Activated CD8-positive, alpha-beta memory T cell treated with anti-CD3 and anti-CD28 coated beads for 36 hours (primary cell): ENCODE data around the gene DPYSL4. TPM values are rescaled to one million over a fixed set of nuclear protein-coding genes. Genes with fewer than 3 reads are reported as not detected.

ENCODE experiments used
- CTCF ChIA-PET: fragments of 350-600 bp; sonication (Branson Sonifier 250); formaldehyde crosslinking; loops from one replicate; lab custom pipeline; 2021; ENCODE audit warnings: antibody characterized with exemption; lab: Charles Lee
- POLR2A ChIA-PET: fragments of 350-600 bp; sonication (Branson Sonifier 250); formaldehyde crosslinking; loops from one replicate; lab custom pipeline; 2021; ENCODE audit warnings: antibody characterized with exemption; lab: Charles Lee
- total RNA-seq, 2 experiments: library from RNA; stranded (reverse); gene quantifications; one replicate each; pipeline ENCODE4 v1.2.3, GENCODE V29; 2021

The DPYSL4 gene
- total RNA-seq, 2 experiments from 2014 or later = 10.1 to 10.2 TPM

DNA sequence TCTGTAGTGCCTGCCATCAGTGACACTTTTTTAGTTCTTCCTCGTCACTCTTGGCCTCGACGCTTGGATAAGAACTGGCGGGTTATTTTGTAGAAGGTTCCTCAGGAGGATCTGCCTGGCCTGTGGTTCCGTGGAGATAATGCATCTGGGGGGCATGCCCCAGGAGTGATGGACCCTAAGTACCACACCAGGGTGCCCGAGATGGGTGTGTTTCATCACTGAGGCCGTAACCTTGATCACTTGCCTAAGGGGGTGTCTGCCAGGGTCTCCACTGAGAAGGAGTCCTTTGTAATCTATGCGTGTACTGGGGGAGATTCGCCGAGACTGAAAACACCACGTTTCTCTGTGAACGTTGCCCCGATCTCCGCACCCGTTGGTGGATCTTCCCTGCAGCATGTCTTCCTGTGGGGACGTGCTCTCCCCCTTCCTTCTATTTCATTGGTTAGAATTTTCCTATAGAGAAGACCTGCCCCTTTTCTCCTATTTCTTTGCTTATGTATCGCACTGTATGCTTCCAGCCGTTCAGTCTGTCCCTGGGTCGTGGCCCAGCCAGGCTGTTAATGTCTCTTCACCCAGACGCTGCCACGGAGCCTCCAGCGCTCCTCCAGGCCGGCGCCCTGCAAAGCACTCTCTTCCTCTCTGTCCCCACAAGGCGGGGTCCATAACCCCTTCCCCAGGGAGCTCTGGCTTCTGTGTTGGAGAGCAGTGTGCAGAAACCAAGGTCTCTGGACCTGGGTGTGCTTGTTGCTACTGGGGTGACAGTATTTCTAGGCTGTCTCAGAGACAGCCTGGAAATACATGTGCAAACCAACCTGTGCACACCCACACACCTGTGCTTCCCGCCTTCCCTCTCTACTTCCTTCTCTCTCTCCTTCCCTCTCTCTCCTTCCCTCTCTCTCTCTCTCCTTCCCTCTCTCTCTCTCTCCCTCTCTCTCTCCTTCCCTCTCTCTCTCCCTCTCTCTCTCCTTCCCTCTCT lies 14.4 kb upstream of the DPYSL4 start:
- ChIA-PET CTCF (no interaction called here), POLR2A (no interaction called here)

DNA sequence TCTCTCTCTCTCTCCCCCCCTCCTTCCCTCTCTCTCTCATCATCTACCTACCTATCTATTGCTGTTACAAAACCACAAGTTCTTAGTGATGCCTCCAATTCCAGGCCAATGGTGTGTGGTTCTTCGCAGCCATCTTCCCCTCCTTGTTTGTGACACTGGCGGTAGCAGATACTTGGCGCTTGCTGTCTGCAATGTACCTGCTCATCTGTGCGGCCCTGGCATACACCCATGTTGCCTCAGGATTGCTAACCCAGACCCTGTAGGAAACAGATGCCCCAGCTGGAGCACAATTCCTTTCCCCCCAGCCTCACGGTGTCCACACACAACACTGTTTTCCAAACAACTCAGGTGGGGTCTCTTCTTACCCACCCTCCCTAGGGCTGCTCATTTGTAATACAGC lies 13.6 kb upstream of the DPYSL4 start:
- CTCF ChIA-PET = no interaction called here

DNA sequence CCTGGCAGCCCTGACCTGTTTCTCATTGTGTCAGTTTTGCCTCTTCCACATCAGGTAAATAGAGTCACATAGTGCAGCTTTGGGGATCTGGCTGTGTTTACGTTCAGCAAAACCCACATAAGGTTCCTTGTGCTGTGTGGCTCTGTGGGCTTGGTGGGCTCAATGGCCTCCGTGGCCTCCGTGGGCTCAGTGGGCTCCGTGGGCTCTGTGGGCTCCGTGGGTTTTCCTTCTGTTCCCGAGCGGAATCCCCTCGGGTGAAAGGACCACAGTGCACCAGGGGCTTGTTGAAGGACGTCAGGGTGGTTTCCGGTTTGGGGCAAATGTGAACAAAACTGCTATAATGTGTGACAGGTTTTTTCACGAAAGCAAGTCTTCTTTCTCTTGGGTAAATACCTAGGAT lies 12.5 kb upstream of the DPYSL4 start:
- POLR2A ChIA-PET = no interaction called here
- CTCF ChIA-PET = no interaction called here

More for the DNA sequence above, 13.6 kb upstream of the DPYSL4 start:
- POLR2A ChIA-PET = no interaction called here

DNA sequence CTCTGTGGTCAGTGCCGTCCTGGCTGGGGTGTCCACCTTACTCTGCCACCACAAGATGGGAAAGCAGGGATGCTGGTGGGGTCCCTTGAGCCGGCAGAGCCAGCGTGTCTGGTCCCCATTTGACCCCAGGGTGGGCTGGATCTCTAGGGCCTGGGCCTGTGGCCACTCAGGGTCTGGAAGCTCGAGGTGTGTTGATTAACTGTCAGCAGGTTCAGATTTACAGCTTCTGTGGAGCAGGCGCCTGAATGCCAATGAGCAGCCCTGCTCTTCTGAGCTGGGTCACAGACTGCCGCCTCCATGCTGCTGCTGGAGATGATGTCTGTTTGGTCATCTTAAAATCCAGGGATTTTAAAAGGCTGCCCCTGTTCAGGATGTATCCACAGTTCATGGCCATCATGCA lies 11.3 kb upstream of the DPYSL4 start:
- ChIA-PET CTCF (no interaction called here), POLR2A (no interaction called here)

DNA sequence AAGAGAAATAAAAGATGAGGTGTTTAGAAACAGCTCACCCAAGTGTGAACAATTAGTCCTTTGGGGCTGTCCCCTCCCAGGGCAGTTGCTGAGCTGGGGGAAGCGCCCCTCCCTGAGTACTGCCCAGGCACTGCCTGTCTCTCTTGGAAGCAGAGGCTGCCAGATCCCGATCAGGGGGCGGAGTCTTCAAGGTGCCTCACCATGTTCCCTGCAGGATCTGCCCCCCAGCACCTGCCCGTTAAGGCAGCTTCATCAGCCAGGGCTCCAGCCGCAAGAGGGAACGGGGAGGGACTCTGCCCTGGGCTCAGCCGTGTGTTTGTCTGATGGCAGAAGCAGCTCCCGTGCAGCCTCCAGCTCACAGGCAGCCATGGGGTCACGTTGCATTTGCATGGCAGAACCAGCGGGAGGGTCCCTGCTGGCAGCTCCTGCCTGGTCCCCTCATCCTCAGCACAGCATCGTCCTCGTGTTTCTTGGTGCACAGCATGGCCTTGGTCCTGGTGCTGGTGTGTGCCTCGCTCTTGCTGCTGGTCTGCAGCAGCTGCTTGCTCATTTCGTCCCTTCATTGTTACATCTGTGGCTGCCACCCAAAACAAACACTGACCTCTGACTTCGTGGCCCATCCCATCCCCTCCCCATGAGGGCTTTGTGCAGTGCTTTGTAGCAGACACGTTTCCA lies 10.7 kb upstream of the DPYSL4 start:
- POLR2A ChIA-PET = no interaction called here
- CTCF ChIA-PET = no interaction called here

DNA sequence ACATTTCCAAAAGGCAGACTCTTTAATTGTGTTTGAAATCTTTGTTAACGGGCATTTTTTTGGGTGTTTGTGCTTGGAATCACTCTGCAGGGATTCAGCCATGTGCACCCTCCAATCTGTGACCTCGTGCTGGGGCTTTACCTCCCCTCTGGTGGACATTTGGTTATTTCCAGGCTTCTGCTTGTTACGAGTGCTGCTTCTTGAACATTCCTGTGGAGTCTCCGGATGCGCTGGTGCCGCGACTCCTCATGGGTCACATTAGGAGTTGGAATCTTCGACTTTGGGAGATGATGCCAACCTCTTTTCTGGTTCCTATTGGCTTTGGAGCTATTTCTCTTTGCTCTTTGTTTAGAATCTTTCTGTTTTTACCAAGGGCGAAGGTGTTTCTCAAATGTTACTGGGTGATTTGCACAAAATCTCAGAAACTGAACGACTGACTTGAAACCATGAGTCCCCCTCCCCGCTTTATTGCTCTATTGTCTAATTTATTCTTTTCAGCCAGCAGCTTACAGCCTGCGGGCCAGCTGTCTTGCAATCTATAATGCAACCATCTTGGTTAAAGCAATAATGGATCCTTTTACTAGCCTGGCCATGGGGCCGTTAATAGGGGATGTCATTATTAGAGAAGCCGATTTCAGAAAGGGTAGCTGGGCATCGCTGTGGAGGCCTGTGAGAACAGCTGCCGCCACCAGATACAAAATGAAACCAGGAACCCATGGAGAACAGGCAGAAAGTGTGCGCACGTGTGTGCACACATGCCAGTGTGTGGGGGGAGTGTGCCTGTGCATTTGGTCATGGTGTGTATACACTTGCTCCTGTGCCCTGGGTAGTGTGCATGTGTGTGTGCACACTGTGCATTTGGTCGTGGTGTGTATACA lies 9.9 kb upstream of the DPYSL4 start:
- CTCF ChIA-PET = no interaction called here
- POLR2A ChIA-PET = no interaction called here

DNA sequence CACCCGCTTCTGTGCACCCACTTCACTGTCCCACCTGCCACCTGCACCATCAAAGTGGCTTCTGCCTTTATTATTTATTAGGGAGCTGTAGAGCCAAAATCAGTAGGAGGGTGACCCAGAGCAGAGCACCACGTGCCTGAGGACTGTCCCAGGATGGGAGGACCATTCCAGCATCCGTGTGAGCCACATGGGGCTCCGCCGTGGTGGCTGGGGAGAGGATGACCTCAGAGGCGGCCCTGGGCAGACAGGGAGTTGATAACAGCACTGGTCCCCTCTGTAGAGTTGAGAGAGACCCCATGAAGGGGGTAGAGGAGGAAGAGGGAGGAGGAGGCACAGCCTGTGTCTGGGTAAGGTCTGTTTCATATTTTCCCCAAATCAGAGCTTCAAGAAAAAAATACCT lies 8.7 kb upstream of the DPYSL4 start:
- CTCF ChIA-PET = no interaction called here
- POLR2A ChIA-PET = no interaction called here

DNA sequence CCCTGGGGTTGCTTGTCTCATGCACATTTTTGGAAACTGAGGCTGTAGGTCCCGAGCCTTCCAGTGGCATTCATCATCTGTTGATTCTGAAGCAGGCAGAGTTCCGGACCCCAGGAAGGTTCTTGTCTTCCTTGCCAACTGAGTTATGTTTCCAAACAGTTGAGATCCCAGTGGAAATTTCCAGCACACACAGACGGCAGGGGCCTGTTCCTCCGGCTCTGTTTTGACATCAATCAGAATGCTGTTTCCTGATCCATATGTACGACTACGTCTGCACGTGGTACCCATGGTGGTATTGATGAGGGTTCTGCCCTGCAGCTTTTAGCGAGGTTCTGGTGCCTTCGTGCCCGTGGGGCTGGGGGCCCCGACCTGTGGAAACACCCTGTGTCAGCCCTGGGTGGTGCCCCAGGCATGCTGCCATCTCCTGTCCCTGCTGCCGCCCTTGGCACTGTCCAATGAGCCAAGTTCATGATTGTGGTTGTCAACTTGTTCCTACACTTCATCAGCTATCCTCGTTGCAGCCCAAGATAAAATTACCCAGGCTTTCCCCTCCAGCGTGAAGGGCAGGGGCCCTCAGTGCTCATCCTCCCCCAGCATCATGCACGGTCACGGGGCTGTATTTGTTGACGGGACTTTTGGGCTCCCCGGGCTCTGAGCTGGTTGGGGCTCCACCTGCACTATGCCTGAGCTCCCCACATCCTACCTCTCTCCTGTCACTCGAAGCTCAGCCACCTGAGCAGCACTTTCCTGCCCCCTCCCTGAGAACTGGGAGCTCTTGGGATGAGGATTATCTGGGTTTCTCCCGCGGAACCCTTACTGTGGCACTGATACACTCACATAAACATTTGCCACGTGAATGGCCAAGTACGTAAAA lies 7.8 kb upstream of the DPYSL4 start:
- CTCF ChIA-PET = no interaction called here
- POLR2A ChIA-PET = no interaction called here

DNA sequence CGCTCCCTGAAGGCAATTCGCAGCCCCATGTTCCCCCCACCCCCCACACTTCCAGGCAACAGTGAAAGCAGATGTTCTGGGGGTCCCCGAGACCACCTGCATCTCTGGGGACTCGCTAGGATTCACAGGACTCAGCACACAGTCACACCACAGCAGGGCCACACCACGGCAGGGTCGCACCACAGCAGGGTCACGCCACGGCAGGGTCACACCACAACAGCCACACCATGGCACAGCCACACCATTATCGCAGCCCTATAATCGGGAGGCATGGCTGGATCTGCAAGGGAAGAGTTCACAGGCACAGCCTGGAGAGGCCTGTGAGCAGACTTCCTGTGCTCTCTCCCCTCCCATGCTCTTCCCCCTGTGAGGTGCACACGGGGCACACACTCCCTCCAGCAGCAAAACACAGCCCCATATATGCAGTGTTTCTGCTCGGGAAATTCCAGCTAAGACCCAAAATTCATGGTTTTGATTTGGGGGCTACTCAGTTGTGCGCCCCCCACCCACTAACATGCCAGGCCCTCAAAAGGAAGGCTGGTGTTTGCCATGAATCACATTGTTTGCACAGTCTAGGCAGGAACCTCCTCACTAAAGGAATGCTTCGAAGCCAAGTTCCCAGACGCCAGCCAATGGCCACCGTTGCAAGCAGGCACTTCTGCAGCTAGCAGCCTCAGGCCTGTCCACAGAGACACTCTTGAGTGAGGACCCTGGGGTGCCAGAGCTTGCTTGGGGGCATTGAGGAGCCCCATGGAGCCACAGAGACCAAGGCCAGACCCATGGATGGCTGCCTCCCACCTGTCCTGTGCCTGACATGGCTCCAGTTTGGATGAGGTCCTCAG lies 7.0 kb upstream of the DPYSL4 start:
- ChIA-PET POLR2A (no interaction called here), CTCF (no interaction called here)

DNA sequence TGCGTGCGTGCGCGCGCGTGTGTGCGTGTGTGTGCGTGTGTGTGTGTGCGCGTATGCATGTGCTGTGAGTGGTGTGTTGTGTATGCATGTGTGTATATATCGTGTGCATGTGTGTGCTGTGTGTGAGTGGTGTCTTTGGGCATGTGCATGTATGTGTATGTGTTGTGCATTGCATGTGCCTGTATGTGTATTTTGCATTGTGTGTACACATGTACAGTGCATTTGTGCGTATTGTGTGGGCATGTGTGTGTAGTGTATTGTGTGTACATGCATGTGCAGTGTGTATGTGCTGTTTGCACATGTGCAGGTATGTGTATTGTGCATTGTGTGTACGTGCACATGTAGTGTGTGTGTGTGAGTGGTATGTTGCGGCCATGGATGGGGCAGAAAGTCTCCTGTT lies 6.0 kb upstream of the DPYSL4 start:
- ChIA-PET CTCF (no interaction called here), POLR2A (no interaction called here)

DNA sequence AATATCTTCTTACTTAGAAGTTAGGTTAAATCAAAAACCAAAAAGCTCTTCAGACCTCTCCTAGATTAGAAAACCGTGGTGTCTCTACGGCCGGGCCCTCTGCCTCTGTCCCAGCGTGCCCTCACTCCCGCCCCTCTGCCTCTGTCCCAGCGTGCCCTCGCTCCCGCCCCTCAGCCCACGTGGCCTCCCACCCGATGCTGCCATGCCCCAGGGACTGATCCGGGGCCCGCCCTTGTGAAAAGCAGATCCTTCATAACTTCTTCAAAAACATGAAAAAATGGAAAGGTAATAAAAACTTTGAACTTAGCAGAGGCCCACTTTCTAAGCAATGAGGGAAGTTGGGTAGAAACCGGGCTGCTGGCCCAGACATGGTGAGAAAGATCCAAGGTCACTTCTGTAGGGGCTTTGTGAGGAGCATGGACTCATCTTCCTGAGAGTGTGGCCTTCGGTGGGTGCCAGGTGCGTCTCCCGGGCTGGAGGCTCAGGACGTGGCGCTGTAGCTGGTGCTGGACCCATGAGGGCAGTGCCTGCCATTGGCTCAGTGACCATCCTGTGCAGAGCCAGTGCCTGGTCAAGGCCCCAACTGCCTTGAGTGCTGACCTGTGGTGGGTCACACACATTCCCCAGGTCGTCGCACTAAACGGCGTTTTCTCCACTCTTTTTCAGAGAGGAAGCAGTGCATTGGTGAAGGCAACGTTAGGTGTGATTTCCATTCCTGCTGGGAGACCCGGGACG lies 4.9 kb upstream of the DPYSL4 start:
- ChIA-PET POLR2A (no interaction called here), CTCF (no interaction called here)

DNA sequence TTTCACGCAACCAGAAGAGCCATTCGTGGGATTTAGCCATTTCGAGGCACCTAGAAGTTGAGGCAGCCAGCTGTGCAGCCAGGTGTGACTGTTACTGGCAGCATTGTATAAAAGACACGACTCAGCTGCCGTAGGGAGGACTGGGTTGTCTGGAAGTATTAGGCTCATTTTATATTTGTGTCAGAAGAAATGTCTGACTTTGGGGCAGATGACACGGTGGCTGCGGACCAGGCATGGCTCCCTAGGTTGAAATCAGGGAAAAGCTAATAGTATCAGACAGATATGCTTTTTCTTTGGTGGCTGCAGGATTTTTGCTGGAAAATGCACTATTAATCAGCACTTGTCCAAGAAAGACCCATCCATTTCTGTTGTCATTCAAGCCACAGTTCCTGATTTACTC lies 4.2 kb upstream of the DPYSL4 start:
- CTCF ChIA-PET = no interaction called here

DNA sequence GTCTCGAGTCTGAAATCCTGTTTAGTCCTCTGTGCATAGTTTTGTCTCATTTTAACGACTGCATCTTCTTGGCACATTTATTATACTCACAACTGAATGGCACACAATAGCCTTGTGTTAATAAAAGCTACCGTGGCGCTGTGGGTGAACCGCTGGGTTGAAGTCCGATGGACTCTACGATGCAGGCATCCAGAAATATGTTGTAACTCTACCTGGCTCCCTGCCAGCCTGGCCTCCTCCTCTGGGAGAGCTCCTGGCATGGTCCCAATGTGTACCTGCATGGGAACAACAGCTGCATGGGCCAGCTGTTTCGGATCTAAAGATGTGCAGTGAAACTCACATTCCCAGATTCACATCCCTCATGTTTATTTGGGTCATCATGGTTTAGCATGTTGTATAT lies 3.7 kb upstream of the DPYSL4 start:
- POLR2A ChIA-PET = no interaction called here
- CTCF ChIA-PET = no interaction called here

More for the DNA sequence above, 4.2 kb upstream of the DPYSL4 start:
- POLR2A ChIA-PET = no interaction called here

DNA sequence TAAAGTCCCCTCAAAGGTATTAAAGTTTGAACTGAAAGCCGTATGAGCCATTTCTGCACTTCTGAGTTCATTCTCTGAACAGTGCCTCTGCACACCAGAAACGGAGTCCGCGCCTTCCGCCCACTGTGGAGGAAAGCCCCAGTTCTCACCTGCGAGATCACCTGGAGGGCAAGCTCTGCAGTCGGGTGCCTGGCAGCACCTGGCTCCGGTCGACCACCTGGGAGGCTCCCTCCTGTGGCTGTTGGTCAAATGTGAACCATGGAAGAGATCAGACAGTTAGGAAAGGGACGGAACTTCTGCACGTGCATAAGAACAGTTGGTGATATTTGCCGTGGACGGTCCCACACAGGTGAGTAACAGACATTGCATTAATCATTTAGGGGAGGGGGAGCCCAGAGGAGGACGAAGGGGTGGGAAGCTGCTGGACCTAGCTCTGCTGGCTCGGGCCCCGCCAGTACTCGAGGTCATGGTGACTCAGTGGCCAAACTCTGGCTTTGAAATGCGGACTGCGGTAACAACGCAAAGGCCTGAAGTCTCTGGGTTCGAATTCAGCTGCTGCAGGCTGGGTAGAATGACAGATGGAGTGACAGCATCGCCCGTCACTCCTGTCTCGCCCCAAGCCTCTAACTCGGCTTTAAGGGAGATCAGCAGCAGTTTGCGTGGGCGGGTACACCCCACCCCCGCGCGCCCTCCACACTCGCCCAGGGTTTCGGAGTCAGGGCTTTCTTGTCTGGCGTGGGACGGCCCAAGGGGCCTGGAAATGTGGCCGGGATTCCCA lies 1.7 kb upstream of the DPYSL4 start:
- ChIA-PET CTCF (no interaction called here), POLR2A (no interaction called here)

DNA sequence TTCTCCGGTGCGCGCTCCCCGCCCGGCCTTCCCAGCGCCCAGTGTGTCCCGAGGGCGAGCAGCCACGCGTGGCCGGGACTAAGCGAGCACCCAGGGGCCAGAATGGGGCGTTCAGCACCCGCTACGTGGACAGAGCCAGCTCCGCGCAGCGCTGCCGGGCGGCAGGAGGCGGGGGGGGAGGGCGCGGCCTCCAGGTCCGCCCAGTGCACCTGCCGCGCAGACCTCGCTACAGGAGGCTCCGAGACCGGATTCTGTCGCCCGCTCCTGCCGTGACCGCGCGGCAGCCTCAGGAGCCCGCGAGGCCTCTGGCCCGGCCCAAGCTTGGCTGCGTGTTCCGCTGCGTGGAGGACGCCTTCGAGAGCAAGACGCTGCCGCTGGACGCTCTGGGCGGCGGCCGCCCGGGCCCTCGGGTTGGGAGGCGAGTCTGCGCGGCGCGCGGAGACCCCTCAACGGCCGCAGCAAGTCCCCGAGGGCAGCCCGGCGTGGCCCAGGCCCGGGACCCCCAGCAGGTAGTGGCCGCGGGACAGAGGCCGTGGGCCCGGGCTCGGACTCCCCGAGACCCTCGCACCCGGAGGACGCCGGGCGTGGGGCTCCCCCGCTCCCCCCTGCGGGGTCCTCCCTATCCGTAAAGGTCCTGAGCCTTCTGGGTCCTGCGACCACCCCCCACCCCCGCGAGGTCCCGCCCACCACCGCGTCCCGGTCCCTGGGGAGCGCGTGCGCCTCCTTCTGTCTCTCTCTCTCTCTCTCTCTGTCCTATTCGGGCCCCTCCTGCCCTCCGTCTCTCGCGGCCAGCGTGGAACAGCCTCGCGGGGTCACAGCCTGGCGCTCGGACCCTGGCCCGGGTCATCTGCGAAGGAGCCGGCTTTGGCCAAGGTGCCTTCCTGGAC lies 904 bp upstream of the DPYSL4 start:
- POLR2A ChIA-PET = no interaction called here
- CTCF ChIA-PET = no interaction called here
